ENCODE measurements around the gene OR52I1.

Gene OR52I1

GRCh38 chr11:4589017-4589416 is 4.8 kb upstream of the OR52I1 start:
- Mint-ChIP-seq H3K9me3 (no peaks in the 10 kb centered on the region), H3K27me3 (peaks cover 23% of the 10 kb centered on the region), H3K27ac (no peak overlapping the region), H3K4me3 (no peak overlapping the region), H3K4me1 (ENCODE audit: low read depth) (no peaks in the 10 kb centered on the region), H3K36me3 (ENCODE audit: low read depth) (no peaks in the 10 kb centered on the region)
- intact Hi-C loops (cut with micrococcal nuclease) = no loop called here

GRCh38 chr11:4605057-4605456 is 11.2 kb downstream of the OR52I1 start:
- H3K4me3 Mint-ChIP-seq = no peak overlapping the region
- H3K27me3 Mint-ChIP-seq = no peaks in the 10 kb centered on the region
- intact Hi-C loops (cut with micrococcal nuclease) = no loop called here
- H3K9me3 Mint-ChIP-seq = no peaks in the 10 kb centered on the region
- peaks cover 23% of the 10 kb centered on the region for H3K4me1 Mint-ChIP-seq (ENCODE audit: low read depth)
- peaks cover 55% of the 10 kb centered on the region for H3K36me3 Mint-ChIP-seq (ENCODE audit: low read depth)
- H3K27ac Mint-ChIP-seq = no peak overlapping the region

GRCh38 chr11:4606231-4607015 is 12.6 kb downstream of the OR52I1 start:
- Mint-ChIP-seq H3K36me3 (ENCODE audit: low read depth) (peaks cover 42% of the 10 kb centered on the region), H3K9me3 (no peaks in the 10 kb centered on the region), H3K4me1 (ENCODE audit: low read depth) (peaks cover 30% of the 10 kb centered on the region), H3K27me3 (no peaks in the 10 kb centered on the region), H3K4me3 (peak overlapping the region; percentile 93), H3K27ac (peak overlapping the region; percentile 94)
- intact Hi-C loops (cut with micrococcal nuclease) = no loop called here

GRCh38 chr11:4607096-4607495 is 13.3 kb downstream of the OR52I1 start:
- Mint-ChIP-seq H3K4me1 (ENCODE audit: low read depth) (peaks cover 30% of the 10 kb centered on the region), H3K36me3 (ENCODE audit: low read depth) (peaks cover 35% of the 10 kb centered on the region), H3K4me3 (peak overlapping the region; percentile 93), H3K27ac (peak overlapping the region; percentile 94), H3K27me3 (no peaks in the 10 kb centered on the region), H3K9me3 (no peaks in the 10 kb centered on the region)
- intact Hi-C loops (cut with micrococcal nuclease) = no loop called here

- intact Hi-C loops (cut with micrococcal nuclease) = no loop called here
- H3K36me3 Mint-ChIP-seq (ENCODE audit: low read depth) = peaks cover 28% of the 10 kb centered on the region
- H3K27ac Mint-ChIP-seq = peak within 1 kb of the TSS; percentile 94
- H3K4me1 Mint-ChIP-seq (ENCODE audit: low read depth) = peaks cover 30% of the 10 kb centered on the region
- H3K9me3 Mint-ChIP-seq = no peaks in the 10 kb centered on the region
- H3K27me3 Mint-ChIP-seq = no peaks in the 10 kb centered on the region
- peak within 1 kb of the TSS; percentile 93 for H3K4me3 Mint-ChIP-seq
These were observed 14.2 kb downstream of the OR52I1 start, which contains the start of gene TRIM68 for GRCh38 chr11:4607781-4608666. TSS of gene TRIM68 (minus strand) at chr11:4608231. CDS start at chr11:4605504, 2,727 bp downstream.

GRCh38 chr11:4610258-4610935 is 16.6 kb downstream of the OR52I1 start:
- intact Hi-C loops (cut with micrococcal nuclease) = no loop called here
- Mint-ChIP-seq H3K27me3 (peaks cover 5% of the 10 kb centered on the region), H3K27ac (peak overlapping the region; percentile 47), H3K36me3 (ENCODE audit: low read depth) (peaks cover 6% of the 10 kb centered on the region), H3K9me3 (no peaks in the 10 kb centered on the region), H3K4me1 (ENCODE audit: low read depth) (peaks cover 30% of the 10 kb centered on the region), H3K4me3 (peak overlapping the region; percentile 57)

GRCh38 chr11:4611986-4612385 is 18.1 kb downstream of the OR52I1 start:
- H3K9me3 Mint-ChIP-seq = no peaks in the 10 kb centered on the region
- H3K27me3 Mint-ChIP-seq = peaks cover 5% of the 10 kb centered on the region
- intact Hi-C loops (cut with micrococcal nuclease) = no loop called here
- no peak overlapping the region for H3K4me3 Mint-ChIP-seq
- H3K4me1 Mint-ChIP-seq (ENCODE audit: low read depth) = peaks cover 22% of the 10 kb centered on the region
- H3K27ac Mint-ChIP-seq = no peak overlapping the region
- H3K36me3 Mint-ChIP-seq (ENCODE audit: low read depth) = peaks cover 6% of the 10 kb centered on the region

GRCh38 chr11:4615856-4616444 is 22.1 kb downstream of the OR52I1 start:
- no peaks in the 10 kb centered on the region for H3K9me3 Mint-ChIP-seq
- H3K27me3 Mint-ChIP-seq = peaks cover 7% of the 10 kb centered on the region
- H3K4me3 Mint-ChIP-seq = no peak overlapping the region
- H3K36me3 Mint-ChIP-seq (ENCODE audit: low read depth) = no peaks in the 10 kb centered on the region
- intact Hi-C loops (cut with micrococcal nuclease) = no loop called here
- H3K27ac Mint-ChIP-seq = no peak overlapping the region
- no peaks in the 10 kb centered on the region for H3K4me1 Mint-ChIP-seq (ENCODE audit: low read depth)

GRCh38 chr11:4619514-4619913 is 25.7 kb downstream of the OR52I1 start:
- Mint-ChIP-seq H3K9me3 (no peaks in the 10 kb centered on the region), H3K4me1 (ENCODE audit: low read depth) (no peaks in the 10 kb centered on the region), H3K27ac (no peak overlapping the region), H3K27me3 (peaks cover 8% of the 10 kb centered on the region), H3K36me3 (ENCODE audit: low read depth) (no peaks in the 10 kb centered on the region), H3K4me3 (no peak overlapping the region)
- intact Hi-C loops (cut with micrococcal nuclease) = no loop called here

GRCh38 chr11:4626207-4627099 is 32.6 kb downstream of the OR52I1 start:
- H3K27me3 Mint-ChIP-seq = peaks cover 18% of the 10 kb centered on the region
- intact Hi-C loops (cut with micrococcal nuclease) = no loop called here

GRCh38 chr11:4636136-4636535 is 42.3 kb downstream of the OR52I1 start:
- intact Hi-C loops (cut with micrococcal nuclease) = loop anchor here (10.0 kb wide), 1 partner anchor 1169 kb away; the partner anchor contains the start of gene OR52N2
- no peak overlapping the region for H3K4me3 Mint-ChIP-seq
- H3K36me3 Mint-ChIP-seq (ENCODE audit: low read depth) = no peaks in the 10 kb centered on the region
- H3K9me3 Mint-ChIP-seq = no peaks in the 10 kb centered on the region
- peaks cover 3% of the 10 kb centered on the region for H3K27me3 Mint-ChIP-seq
- no peak overlapping the region for H3K27ac Mint-ChIP-seq
- no peaks in the 10 kb centered on the region for H3K4me1 Mint-ChIP-seq (ENCODE audit: low read depth)

More at GRCh38 chr11:4626207-4627099, 32.6 kb downstream of the OR52I1 start:
- H3K4me1 Mint-ChIP-seq (ENCODE audit: low read depth) = no peaks in the 10 kb centered on the region
- H3K27ac Mint-ChIP-seq = no peak overlapping the region
- peaks cover 14% of the 10 kb centered on the region for H3K9me3 Mint-ChIP-seq
- H3K4me3 Mint-ChIP-seq = no peak overlapping the region
- no peaks in the 10 kb centered on the region for H3K36me3 Mint-ChIP-seq (ENCODE audit: low read depth)

- H3K36me3 Mint-ChIP-seq (ENCODE audit: low read depth) = no peaks in the 10 kb centered on the region
- H3K27me3 Mint-ChIP-seq = peaks cover 3% of the 10 kb centered on the region
- intact Hi-C loops (cut with micrococcal nuclease) = loop anchor here (10.0 kb wide), 1 partner anchor 1168 kb away; the partner anchor contains the start of gene OR52N2
- no peak within 1 kb of the TSS for H3K4me3 Mint-ChIP-seq
- H3K27ac Mint-ChIP-seq = no peak within 1 kb of the TSS
- no peaks in the 10 kb centered on the region for H3K4me1 Mint-ChIP-seq (ENCODE audit: low read depth)
- no peaks in the 10 kb centered on the region for H3K9me3 Mint-ChIP-seq
These were observed 43.3 kb downstream of the OR52I1 start, which contains the start of gene OR51D1 for GRCh38 chr11:4636962-4637661. TSS of gene OR51D1 (plus strand) at chr11:4637477. CDS start at chr11:4639791, 2,314 bp downstream.

Measured in dendritic cell treated with granulocyte-macrophage colony-stimulating factor and Interleukin-4, amounts not matched to agents 40 ng/mL and 50 ng/mL, for 4 days (primary cell).